HG03139 (cell line): ENCODE measurements around the gene ADAMTS18.

Experiments used
- ATAC-seq: cut with Tn5 transposase; IDR thresholded peaks from one replicate; pipeline ENCODE4 v1.9.1; 2021; ENCODE audit not compliant: unreplicated experiment

ADAMTS18 gene

DNA sequence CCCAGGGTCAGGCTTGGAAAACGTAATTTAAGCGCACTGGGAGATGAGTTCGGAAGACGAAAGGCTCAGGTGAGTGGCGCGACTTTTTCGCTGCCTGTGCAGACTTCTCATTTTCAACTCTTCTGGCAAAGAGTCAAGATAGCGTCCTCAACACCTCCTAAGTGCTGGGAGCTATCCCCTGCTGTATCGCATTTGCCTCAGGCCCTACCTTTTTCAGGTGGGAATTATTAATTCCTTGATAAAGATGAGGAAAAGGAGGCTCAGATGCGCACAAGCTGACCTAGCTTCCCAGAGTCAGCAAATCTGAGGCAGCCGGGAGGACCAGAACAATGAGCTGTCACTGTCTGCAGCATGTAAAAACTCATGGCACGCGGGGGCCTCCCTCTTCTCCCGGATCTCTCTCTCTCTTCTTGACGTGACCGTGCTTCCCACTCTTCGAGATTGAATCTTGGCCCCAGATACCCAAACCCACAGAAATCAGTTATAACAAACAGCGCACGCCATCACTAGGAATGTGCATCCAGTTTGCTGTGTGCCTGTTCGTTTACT, 512 bp upstream of the ADAMTS18 start:
- no peak for ATAC-seq

DNA sequence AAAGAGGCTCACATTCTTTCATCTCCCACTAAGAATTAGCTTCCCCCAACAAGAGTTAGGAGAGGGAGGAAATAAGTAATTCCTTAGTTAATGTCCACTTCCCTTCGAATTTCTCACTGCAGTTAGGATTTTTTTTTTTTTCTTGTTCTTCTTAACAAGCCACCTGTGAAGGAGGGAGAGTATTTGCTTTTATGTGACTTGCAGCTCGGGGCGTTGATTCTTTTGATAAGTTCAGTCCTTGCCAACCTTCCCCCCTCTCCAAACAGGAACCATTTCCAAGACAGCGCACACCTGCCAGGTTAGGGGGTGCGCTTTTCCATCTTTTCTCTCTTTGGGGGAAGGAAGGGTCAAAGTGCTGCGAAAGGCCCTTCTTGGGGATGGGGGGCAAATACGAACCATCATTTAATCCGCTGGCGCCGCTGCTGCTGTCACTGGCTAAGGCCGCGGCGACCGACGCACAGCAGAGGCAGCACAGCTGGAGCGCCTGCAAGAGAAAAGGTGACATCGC, 758 bp downstream of the ADAMTS18 start:
- ATAC-seq = no peak

DNA sequence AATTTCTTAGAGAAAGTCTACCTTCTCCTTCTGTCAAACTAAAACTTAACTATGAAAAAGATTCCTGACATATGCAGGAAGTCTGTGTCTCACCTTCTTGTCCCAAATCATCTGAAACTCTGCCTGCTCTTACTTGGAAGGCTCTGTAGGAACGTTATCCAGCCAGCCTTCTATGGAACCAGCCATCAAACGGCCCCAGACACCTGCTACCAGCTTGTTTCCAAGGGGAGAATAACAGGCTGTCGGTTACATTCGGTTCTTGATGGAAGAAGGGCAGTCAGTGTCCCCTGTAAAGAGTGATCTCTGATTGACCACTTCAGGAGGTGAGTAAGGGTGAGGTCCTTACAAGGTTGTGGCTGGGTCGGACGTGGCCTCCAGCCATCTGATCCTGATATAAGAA, 1.7 kb downstream of the ADAMTS18 start:
- no peak for ATAC-seq

DNA sequence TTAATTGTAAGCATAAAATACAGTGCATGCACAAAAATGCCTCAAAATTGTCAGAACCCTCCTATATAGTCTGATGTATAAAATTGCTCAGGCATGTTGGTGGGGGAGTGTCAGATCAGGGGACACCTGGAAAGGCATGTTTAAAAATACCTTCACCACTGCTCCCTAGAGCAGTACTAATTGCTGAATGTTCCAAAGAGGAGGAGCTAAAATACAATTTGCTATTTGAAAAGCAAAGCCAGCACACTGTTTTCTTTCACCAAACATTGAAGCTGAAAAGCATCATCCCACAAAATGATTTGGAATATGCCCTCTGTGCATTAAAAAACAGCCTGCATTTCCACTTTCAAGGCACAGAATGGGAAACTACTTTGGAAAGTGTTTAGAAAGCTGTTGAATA, 2.6 kb downstream of the ADAMTS18 start:
- no peak for ATAC-seq

DNA sequence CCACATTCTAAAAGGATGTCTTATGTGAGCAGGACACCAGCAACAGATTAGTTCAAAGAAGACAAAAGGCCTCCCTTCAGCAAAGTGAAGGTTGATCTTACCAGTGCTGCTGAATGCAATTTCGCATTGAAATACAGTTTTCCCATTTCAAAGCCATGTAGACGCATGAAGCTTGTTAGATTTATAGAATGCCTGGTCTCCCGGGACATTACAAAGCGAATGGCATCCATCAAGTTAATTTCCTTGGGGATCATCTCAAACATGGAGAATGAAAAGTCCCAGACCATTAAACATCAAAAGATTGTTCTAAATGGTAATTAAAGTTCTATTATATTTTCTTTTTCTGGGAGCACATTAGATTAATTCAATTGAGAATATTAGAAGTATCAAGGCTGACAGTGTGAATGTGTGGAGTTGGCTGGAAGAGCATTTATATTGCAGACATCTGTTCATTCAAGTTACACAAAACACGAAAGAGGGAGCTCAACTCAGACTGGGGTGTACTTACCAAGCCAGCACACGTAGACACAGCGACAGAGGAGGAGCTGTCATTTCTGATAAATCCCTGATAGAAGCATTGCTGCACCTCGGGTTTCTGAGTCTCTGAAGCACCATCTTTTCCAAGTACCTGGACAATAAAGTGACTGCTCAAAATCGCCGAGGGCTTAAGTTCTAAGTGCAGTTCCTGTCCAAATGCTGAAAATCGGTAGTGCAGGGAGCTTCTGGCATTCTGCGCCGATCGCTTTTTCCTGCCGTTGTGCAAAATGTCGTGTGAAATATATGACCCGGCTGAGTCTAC, 3.8 kb downstream of the ADAMTS18 start:
- no peak for ATAC-seq

DNA sequence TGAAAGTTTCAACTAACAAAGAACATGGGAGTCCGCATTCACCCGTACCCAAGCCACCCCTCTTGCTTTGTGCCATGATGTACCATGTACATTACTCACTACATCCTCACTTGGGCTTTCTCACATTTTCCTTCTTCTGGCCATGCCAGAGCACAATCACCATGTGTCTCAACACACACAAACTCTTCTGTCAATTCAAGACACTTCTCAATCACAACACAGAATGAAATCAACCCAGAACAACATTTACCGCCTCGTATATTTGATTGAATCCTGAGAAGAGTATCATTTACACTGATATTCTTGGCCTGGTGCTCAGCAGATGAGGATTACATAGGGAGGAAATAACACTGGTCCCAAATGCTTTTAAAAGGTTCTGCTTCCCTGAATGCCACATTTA, 4.5 kb downstream of the ADAMTS18 start:
- no peak for ATAC-seq

DNA sequence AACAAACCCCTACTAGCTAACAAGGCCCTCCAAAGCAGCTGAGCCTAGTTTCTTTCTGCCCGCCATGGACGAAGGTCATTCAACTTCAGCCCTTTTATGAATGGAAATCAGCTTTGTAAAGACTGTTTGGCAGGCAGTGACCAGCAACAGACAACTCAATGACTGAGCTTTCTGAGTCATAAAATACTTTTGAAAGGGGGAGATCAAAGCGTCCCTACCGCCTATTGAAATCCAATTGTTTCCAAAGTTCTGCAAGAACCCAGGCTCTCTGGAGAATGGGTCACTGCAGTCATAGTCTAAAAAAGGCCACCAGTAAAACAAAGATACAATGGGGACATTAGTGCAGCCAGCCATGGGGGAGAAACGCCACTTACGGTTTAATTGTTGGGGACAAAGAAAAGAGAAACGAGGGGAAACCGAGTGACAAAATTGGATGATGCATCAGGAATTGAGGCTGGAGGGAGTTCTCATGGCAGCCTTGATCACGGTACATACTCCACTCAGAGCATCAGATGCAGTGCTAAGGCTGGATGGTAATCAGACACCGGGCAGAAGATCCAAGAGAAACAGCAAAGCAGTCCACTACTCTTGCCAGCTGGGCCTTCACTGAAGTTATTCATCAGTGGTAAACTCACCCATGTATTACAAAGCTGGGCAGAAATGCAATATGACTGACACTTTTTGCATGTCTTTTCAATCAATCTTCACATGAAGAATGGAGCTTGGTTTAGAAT, 9.8 kb downstream of the ADAMTS18 start:
- no peak for ATAC-seq

DNA sequence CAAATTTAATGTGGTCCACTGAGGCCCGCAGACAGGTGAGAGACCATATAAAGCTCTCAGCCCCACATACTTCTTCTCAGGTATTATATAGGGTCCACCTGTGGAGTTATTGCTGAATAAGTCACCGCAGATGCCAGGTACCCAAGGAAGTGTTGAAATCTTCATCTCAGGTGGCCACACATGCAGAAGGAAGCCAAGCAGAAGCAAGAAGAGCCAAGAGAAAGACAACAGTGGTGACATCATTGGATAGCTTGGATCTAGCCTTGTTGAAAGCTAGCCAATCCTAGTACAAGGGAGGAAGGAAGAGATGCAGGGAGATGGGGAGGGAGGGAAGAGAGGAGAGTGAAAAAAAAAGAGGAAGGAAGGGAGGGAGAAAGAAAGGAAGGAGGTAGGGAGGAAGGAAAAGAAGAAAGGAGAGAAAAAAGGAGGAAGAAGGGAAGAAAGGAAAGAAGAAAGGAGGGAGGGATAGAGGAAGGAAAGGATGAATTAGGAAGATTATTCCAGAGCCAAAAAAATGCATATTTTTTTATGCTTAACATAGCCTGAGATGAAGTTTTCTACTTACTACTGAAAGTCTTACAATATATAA, 12.5 kb downstream of the ADAMTS18 start:
- no peak for ATAC-seq

DNA sequence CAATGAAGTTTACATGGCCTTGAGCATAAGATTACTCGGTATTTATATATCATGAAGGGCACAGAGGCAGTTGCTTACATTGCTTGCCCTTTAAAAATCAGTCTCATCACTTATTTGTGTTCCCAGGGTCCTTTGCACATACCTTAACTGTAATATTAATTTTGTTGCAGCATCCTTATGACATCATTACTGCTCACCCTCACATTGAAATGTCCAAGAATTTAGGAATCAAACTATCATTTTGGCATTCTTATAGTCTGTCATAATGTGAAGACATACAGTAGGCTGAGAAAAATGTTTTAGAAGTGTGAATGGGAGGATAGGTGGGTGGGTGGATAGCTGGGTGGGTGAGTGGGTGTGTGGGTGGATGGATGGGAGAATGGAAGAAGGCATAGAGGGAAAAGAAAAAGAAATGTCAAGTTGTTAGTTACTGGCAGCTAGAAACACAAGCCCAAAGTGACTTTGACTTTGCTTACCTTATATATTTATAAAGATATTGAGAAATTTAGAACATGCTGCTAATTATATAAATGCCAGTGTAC, 17.8 kb downstream of the ADAMTS18 start:
- no peak for ATAC-seq

DNA sequence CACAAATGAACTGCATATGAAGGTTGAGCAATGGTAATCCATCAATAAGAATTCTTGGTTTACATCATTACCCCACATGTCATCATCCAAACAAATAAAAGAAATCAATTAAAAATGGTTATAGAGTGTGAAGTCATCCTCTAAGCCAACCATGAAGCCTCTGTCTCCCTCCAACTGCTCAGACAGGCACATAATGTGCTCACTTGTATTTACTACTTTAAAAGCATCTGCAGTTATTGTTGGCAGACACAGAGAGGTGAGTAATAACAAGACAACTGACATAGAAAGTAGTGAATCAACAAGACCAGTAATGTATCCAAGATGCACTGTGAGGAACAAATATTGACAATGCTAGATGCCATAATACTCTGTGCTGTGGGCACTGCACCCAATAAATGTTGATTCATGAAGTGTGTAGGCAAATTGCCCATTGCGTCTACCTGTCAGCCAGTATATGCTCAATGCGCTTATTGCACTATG, 20.0 kb downstream of the ADAMTS18 start:
- no peak for ATAC-seq

DNA sequence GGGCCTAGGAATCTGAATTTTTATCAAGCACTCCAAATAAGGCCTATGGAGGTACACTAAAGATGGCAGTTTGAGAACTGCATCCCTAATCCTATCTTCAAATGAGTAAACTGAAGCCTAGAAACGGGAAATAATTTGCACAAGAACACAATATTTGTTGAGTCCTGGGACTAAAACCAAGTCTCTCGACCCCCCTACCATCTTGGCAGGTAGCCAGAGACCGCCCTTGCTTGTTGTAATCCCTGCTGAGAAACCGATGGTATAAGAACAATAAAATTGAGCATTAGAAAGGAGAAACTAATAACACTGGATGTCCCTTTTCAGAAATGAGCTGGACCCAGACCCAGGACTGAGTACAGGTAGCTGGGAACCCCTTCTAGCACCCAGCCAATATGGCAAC, 24.4 kb downstream of the ADAMTS18 start:
- ATAC-seq = no peak

DNA sequence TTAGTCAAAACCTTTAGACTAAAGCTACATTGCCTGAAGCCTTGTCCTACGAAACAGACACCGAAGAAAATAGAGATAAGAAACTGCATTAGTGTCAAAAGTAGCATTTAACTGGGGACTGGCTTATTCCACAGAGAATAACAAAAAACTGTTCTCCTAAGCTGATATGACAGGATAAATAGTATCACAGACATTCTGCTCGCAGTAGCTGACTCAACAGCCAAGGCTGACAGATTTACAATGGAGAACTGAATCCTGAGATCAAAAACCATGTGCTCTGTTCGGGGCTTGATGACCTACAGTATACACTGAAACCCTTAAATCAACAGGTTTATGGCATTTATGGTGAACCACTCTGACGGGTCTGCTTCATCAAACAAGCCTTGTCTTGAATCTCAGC, 25.5 kb downstream of the ADAMTS18 start:
- ATAC-seq = no peak

DNA sequence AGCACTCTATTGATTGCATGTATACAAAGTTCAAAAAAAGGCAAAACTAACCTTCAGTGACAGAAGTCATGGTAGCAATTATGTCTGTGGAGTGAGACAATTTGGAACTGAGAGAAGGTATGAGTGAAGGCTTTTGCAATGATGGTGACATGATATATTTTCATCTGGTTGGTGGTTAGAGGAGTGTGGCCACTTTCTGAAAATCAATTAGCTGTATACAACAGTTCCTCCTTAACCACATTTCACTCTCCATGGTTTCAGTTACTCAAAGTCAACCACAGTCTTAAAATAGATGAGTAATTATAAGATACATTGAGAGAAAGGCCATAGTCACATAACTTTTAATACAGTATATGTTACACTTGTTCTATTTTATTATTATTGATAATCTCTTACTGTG, 26.2 kb downstream of the ADAMTS18 start:
- no peak for ATAC-seq

DNA sequence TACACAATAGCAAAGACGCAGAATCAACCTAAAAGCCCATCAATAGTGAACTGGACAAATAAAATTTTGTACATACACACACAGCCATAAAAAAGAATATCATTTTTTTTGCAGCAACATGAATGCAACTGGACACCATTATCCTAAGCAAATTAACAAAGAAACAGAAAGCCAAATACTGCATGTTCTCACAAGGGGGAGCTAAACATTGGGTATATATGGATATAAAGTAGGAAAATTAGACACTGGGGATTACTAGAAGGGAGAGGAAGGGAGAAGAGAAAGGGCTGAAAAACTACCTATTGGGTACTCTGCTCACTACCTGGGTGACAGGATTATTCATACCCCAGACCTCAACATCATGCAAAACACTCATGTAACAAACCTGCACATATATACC, 28.2 kb downstream of the ADAMTS18 start:
- no peak for ATAC-seq

DNA sequence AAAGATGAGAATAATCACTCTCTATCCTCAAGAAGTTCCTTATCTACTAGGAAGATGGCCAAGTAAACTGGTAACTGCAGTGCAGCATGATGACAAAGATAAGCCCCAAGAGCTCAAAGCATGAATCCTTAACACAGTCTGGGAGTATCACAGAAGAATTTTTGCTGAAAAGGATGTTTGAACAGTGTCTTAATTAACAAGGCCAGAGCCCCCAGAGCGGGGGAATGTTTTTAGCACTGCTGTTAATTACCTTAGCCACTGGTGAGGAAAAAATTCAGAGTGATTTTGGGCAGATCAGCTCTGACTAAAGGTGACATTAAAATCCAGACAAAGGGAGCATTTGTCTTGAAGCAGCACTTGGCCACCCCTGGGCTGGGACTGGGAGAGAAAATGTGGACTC, 30.1 kb downstream of the ADAMTS18 start:
- no peak for ATAC-seq

DNA sequence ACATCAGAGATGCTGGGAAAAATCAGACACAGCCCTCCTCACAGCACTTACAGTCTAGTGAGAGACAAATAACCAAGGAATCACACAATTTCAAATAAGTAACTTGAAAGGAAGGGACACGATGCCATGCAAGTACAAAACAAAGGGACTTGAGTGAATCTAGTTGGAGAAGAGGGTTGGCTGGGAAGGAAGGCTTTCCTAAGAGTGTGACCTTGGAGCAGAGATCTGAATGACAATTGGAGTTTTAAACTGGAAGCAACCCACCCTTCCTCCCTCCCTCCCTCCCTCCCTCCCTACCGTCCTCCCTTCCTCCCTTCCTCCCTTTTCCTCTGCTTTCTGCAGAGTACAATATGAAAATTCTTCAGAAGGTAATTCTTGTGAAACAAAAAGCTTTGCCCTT, 31.1 kb downstream of the ADAMTS18 start:
- no peak for ATAC-seq

DNA sequence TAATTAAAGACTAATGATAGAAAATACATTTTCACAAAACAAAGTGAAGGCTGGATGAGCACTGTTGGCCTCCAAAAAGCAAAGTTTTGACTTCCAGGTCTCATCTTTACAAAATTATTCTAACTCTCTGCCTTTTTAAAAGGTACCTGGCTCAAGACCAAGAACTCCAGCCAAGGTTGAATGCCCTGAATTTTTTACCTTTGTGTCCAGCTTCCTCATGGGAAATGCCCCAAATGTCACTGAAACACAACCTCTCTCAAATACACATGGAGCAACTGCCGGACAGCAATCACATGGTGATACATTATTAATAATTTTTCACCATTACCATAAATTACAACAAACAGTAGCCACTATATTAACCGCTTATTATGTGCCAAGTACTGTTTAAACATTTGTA, 32.2 kb downstream of the ADAMTS18 start:
- ATAC-seq = no peak

DNA sequence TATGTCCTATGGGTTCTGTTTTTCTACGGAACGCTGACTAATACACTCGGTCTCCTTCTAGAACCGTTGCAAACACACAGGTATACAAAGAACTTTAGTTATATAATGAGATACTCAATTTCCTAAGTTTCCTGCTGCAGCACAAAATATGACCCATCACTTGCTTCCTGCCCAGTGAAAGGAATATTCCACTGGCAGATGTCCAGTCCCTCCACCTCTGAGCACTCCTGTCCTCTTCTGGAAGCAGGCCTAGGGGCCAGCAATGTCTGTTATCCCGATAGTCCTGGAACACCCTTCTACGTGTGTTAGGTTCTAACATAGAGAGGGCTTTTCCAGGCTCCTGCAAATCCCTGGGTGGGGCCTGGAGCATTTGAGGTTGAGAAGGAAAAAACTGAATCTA, 32.7 kb downstream of the ADAMTS18 start:
- no peak for ATAC-seq

DNA sequence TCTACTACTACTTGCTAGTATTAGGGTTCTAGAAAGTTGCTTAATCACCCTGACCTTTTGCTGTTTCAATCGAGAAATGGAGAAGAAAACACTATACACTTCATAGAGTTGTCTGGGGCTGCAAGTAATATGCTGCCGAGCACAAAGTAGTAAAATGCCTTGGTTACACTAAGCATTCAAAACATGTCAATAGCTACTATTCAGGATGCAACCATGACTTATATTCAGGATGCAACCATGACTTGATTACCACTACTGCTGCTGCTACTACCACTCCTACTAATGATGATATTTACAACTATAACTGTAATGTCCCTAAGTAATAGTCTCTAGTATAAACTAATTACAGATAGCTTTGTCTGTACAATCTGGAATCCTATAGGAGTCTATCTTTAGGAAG, 35.3 kb downstream of the ADAMTS18 start:
- ATAC-seq = no peak

DNA sequence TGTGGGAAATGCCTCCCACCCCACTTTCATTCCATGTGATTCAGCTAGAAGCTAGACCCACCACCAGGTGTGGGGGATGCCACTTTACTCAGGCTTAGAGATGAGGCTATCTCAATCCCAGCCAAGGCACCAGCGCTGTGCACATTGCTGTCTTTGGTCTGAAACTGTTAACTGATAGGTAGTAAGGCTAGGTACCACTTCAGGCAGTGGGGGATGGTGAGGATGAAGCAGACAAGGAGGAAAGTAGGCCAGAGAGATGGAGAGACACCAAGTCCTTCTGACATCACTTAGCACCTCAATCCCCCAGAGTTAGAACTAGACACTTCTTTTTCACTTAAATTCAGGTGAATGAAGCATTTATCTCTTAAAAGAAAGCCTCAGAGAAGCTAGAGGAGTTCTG, 35.8 kb downstream of the ADAMTS18 start:
- ATAC-seq = no peak

DNA sequence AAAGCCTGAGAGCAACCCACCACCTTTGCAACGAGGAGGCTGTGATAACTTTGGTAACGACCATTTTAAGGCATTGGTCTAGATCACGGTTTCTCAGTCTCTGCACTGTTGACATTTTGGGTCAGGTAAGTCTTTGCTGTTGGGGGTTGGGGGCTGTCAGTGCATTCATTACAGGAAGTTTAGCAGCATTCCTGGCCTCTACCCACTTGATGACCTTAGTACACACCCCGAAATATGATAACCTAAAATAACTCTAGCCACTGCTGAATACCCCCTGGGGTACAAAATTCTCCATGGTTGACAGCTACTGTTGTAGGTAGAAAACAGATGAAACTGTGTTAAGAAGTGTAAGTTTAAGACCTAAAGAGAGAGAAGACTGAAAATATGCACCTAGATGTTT, 36.3 kb downstream of the ADAMTS18 start:
- no peak for ATAC-seq
